Esophagus muscularis mucosa (tissue), 4 donors: ENCODE results near the gene ZNF652. TPM values are rescaled to one million over a fixed set of nuclear protein-coding genes. Genes with fewer than 3 reads are reported as not detected.
"Not testable (repeated sequence)": the region's sequence is repeated elsewhere in the genome, so short reads cannot be mapped to it uniquely, and the experiment has no call there.

Experiments used
- DNase-seq: peaks from one replicate; pipeline ENCODE4 v3.0.0-alpha.2; 2017; ENCODE audit errors: extremely low spot score
- H3K27ac ChIP-seq, 4 donors: fragments of 200-600 bp; sonication (generic); replicated peaks in 1 of 4; 1 replicate in 3 of 4; 2 replicates in 1 of 4; pipeline ENCODE4 v1.5.1; 2016 to 2019; ENCODE audit warnings: mild to moderate bottlenecking in 1 of 4
- H3K27me3 ChIP-seq, 4 donors: fragments of 200-600 bp; sonication (generic); one replicate each; pipeline versions ENCODE4 v1.5.1 to v1.6.0; 2016 to 2019
- H3K36me3 ChIP-seq, 4 donors: fragments of 200-600 bp; sonication (generic); one replicate each; pipeline ENCODE4 v1.5.1; 2016 to 2019
- H3K4me1 ChIP-seq, 4 donors: fragments of 200-600 bp; sonication (generic); one replicate each; pipeline ENCODE4 v1.5.1; 2016 to 2019
- H3K4me3 ChIP-seq, 4 donors: fragments of 200-600 bp; sonication (generic); 1 replicate in 2 of 4; 2 replicates in 2 of 4; pipeline ENCODE4 v1.5.1; 2016 to 2019; ENCODE audit warnings: mild to moderate bottlenecking in 4 of 4, moderate library complexity in 1 of 4
- H3K9me3 ChIP-seq, 4 donors: fragments of 200-600 bp; sonication (generic); 1 replicate in 3 of 4; 2 replicates in 1 of 4; pipeline ENCODE4 v1.5.1; 2016 to 2019
- CTCF ChIP-seq, 3 experiments: fragments of 200-600 bp in 2 of 3; fragments of 450-650 bp in 1 of 3; sonication (generic) in 2 of 3; IDR thresholded peaks; one replicate each; pipeline ENCODE4 v1.5.1; 2017 to 2019; ENCODE audit warnings: antibody characterized with exemption in 3 of 3, mild to moderate bottlenecking in 2 of 3, moderate library complexity in 1 of 3
- EP300 ChIP-seq: sonication (generic); formaldehyde crosslinking; IDR thresholded peaks from one replicate; pipeline ENCODE4 v1.6.1; 2017; ENCODE audit warnings: antibody characterized with exemption
- POLR2A ChIP-seq: fragments of 450-650 bp; IDR thresholded peaks from one replicate; pipeline ENCODE4 v1.6.1; 2017; ENCODE audit warnings: antibody characterized with exemption, moderate library complexity, mild to moderate bottlenecking, low read depth
- POLR2AphosphoS5 ChIP-seq, 2 donors: sonication (generic); formaldehyde crosslinking; IDR thresholded peaks; one replicate each; pipeline ENCODE4 v1.6.1; 2017; ENCODE audit warnings: antibody characterized with exemption in 2 of 2
- WGBS: methylation state at CpG from one replicate; pipeline ENCODE4 v1.1.5; 2018; 5-methylcytosine and 5-hydroxymethylcytosine counted together
- intact Hi-C: fragments of 100-400 bp; cut with DNase I; formaldehyde crosslinking; loops from one replicate; pipeline ENCODE4 v1.15.1; 2023
- total RNA-seq, 4 donors: library from RNA; depleted of rRNA; stranded (reverse); fragments of >200 nt; gene quantifications; one replicate each; pipeline versions ENCODE4 v1.1.0 to v1.2.1, GENCODE V29; 2016

The ZNF652 gene
- total RNA-seq, 4 donors from 2014 or later = 59.3 to 100.0 (median 83.0) TPM

- no peak for DNase-seq
- intact Hi-C loops = no loop called here
- no peaks in the 10 kb centered on the region for H3K4me1 ChIP-seq
- H3K27me3 ChIP-seq = peaks cover 0 to 7% (median 0%) of the 10 kb centered on the region in 4 donors
- TF ChIP-seq CTCF (IDR thresholded peaks at IDR 0.05) (no peak), POLR2A (no peak), POLR2AphosphoS5 (IDR thresholded peaks at IDR 0.05) (no peak), EP300 (no peak)
- H3K27ac ChIP-seq = no peak overlapping the region
- H3K9me3 ChIP-seq = no peaks in the 10 kb centered on the region
- no peaks in the 10 kb centered on the region for H3K36me3 ChIP-seq
- no peak overlapping the region for H3K4me3 ChIP-seq
- whole genome bisulfite sequencing = 75% methylated on average over 5 of the region's 5 CpGs
Observed at GRCh38 chr17:49269356-49269755, 92.7 kb downstream of the ZNF652 start.

- WGBS = 100% methylated on average over 3 of the region's 3 CpGs
- intact Hi-C loops = no loop called here
- Histone ChIP-seq H3K4me1 (no peaks in the 10 kb centered on the region), H3K9me3 (no peaks in the 10 kb centered on the region), H3K27me3 (peaks cover 0 to 12% (median 0%) of the 10 kb centered on the region in 4 donors), H3K36me3 (no peaks in the 10 kb centered on the region), H3K27ac (no peak overlapping the region), H3K4me3 (no peak overlapping the region)
- DNase-seq = no peak
- TF ChIP-seq POLR2A (no peak), POLR2AphosphoS5 (IDR thresholded peaks at IDR 0.05) (no peak), CTCF (IDR thresholded peaks at IDR 0.05) (no peak), EP300 (no peak)
Observed at GRCh38 chr17:49267912-49268311, 94.1 kb downstream of the ZNF652 start.

- H3K9me3 ChIP-seq = no peaks in the 10 kb centered on the region
- 100% methylated on average over 1 of the region's 2 CpGs for WGBS
- intact Hi-C loops = no loop called here
- no peak overlapping the region for H3K27ac ChIP-seq
- no peak for DNase-seq
- H3K27me3 ChIP-seq = peaks cover 0 to 20% (median 0%) of the 10 kb centered on the region in 4 donors
- TF ChIP-seq CTCF (IDR thresholded peaks at IDR 0.05) (no peak), POLR2AphosphoS5 (IDR thresholded peaks at IDR 0.05) (no peak), EP300 (no peak)
- H3K4me1 ChIP-seq = peaks cover 0 to 3% (median under 1%) of the 10 kb centered on the region in 4 donors
- no peaks in the 10 kb centered on the region for H3K36me3 ChIP-seq
- no peak overlapping the region for H3K4me3 ChIP-seq
Observed at GRCh38 chr17:49266233-49266632, 95.8 kb downstream of the ZNF652 start.

GRCh38 chr17:49261540-49261939 is 100.5 kb downstream of the ZNF652 start:
- H3K36me3 ChIP-seq, H3K4me3 ChIP-seq, H3K27ac ChIP-seq, H3K9me3 ChIP-seq, intact Hi-C loops, DNase-seq: not testable (repeated sequence)
- peaks cover 10 to 19% (median 18%) of the 10 kb centered on the region in 4 donors for H3K4me1 ChIP-seq
- WGBS = 88% methylated on average over 8 of the region's 9 CpGs
- peaks cover 0 to 16% (median 0%) of the 10 kb centered on the region in 4 donors for H3K27me3 ChIP-seq

- DNase-seq = no peak
- TF ChIP-seq POLR2A = no peak
- no peak for TF ChIP-seq EP300
- TF ChIP-seq POLR2AphosphoS5 (IDR thresholded peaks at IDR 0.05) = peak in 1 of 2 donors; percentile 28
- H3K36me3 ChIP-seq = no peaks in the 10 kb centered on the region
- H3K4me1 ChIP-seq = peaks cover 10 to 19% (median 18%) of the 10 kb centered on the region in 4 donors
- peaks cover 0 to 16% (median 0%) of the 10 kb centered on the region in 4 donors for H3K27me3 ChIP-seq
- peak overlapping the region; percentile 61 to 82 (median 66) for H3K4me3 ChIP-seq
- no peaks in the 10 kb centered on the region for H3K9me3 ChIP-seq
- peak overlapping the region; percentile 66 to 78 (median 70) for H3K27ac ChIP-seq
- intact Hi-C loops = no loop called here
- WGBS = 57% methylated on average over 10 of the region's 11 CpGs
Observed at GRCh38 chr17:49260817-49261291, 101.2 kb downstream of the ZNF652 start.
